Panc1 (cell line): ENCODE results near the gene PPP1R12A.

Source experiments
- POLR2AphosphoS5 ChIP-seq: IDR thresholded peaks from 2 replicates; pipeline ENCODE4 v1.6.1; 2012; ENCODE audit warnings: mild to moderate bottlenecking, low read depth, low read length, moderate library complexity
- TF ChIP-seq, protein P1 (sequence below): fragments of 450-650 bp; IDR thresholded peaks from 2 replicates; pipeline ENCODE4 v1.5.1; 2017; ENCODE audit warnings: mild to moderate bottlenecking

DNA sequence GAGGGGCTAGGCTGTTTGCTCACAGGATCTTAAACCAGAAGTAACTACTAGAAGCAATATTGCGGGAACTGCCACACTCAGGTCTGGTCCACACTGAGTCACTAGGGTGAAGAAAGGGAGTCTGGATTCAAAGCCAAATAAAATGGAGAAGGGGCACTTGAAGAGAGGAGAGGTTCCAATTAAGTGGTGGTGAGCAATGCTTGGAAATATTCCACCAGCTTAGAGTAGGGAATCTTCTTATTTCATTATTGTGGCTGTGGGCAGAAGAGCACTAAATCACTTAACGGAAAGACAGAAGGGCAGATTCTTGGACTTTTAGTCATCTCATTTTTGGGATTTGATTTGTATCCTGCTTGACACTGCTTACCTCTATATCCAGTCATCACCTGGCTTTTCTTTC, 48.6 kb upstream of the PPP1R12A start:
- TF ChIP-seq, protein P1, sequence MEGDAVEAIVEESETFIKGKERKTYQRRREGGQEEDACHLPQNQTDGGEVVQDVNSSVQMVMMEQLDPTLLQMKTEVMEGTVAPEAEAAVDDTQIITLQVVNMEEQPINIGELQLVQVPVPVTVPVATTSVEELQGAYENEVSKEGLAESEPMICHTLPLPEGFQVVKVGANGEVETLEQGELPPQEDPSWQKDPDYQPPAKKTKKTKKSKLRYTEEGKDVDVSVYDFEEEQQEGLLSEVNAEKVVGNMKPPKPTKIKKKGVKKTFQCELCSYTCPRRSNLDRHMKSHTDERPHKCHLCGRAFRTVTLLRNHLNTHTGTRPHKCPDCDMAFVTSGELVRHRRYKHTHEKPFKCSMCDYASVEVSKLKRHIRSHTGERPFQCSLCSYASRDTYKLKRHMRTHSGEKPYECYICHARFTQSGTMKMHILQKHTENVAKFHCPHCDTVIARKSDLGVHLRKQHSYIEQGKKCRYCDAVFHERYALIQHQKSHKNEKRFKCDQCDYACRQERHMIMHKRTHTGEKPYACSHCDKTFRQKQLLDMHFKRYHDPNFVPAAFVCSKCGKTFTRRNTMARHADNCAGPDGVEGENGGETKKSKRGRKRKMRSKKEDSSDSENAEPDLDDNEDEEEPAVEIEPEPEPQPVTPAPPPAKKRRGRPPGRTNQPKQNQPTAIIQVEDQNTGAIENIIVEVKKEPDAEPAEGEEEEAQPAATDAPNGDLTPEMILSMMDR, result no peak
- no peak for TF ChIP-seq POLR2AphosphoS5
